HepG2 (cell line): ENCODE data around the gene CCDC102B. TPM values are rescaled to one million over a fixed set of nuclear protein-coding genes. Genes with fewer than 3 reads are reported as not detected.

Source experiments
- ATAC-seq: fragments of 200-7000 bp; cut with Tn5 transposase; 3 replicates; pipeline ENCODE4 v1.9.1; 2020; ENCODE audit warnings: mild to moderate bottlenecking, moderate library complexity
- BruUV-seq: library from RNA; stranded (reverse); fragments of 400-500 nt; replicated peaks from 2 replicates; lab custom pipeline; 2021; lab: Mats Ljungman, UMichigan
- CTCF ChIA-PET: fragments of 300-600 bp; formaldehyde crosslinking; extraction: SDS; loops from one replicate; lab custom pipeline; 2021; ENCODE audit warnings: low total read pairs, inconsistent platforms, low intra/inter-chr PET ratio; lab: Yijun Ruan, JAX
- POLR2A ChIA-PET: fragments of 350-600 bp; sonication (Branson Sonifier 250); formaldehyde crosslinking; loops from one replicate; lab custom pipeline; 2020; ENCODE audit warnings: antibody characterized with exemption, inconsistent platforms; lab: Yijun Ruan, JAX
- DNase-seq: peaks from one replicate; pipeline ENCODE4 v3.0.0-alpha.2; 2015; ENCODE audit warnings: low spot score
- FAIRE-seq: peaks from 3 replicates; lab custom pipeline; 2011; peaks lifted over from hg19 to GRCh38; lab: Jason Lieb, UNC
- H2AFZ ChIP-seq: one replicate; pipeline ENCODE4 v1.6.1; 2011; ENCODE audit warnings: low read length, inconsistent platforms
- H3K27ac ChIP-seq: fragments of 300-600 bp; 3 replicates; pipeline ENCODE4 v1.8.0; 2011; ENCODE audit warnings: mixed run types, mild to moderate bottlenecking, mixed read lengths, low read length, inconsistent platforms; ENCODE audit not compliant: insufficient read depth; ENCODE audit errors: extremely low read length
- H3K27me3 ChIP-seq, 2 experiments: fragments of 200-600 bp in 1 of 2; 2 replicates in 1 of 2; 3 replicates in 1 of 2; pipeline versions ENCODE4 v1.6.0 to v1.8.0; 2011; ENCODE audit warnings: low read length in 2 of 2, mild to moderate bottlenecking in 2 of 2, moderate library complexity in 2 of 2, inconsistent platforms in 1 of 2; ENCODE audit not compliant: insufficient read depth in 2 of 2, control insufficient read depth in 1 of 2
- H3K36me3 ChIP-seq, 2 experiments: fragments of 200-600 bp in 1 of 2; replicated peaks in 1 of 2; 2 replicates in 1 of 2; 3 replicates in 1 of 2; pipeline versions ENCODE4 v1.5.1 to v1.8.0; 2011; ENCODE audit warnings: low read length in 2 of 2, inconsistent platforms in 1 of 2; ENCODE audit not compliant: insufficient read depth in 2 of 2, control insufficient read depth in 1 of 2
- H3K4me1 ChIP-seq: 2 replicates; pipeline ENCODE4 v1.5.1; 2012; ENCODE audit warnings: low read length, inconsistent platforms; ENCODE audit not compliant: insufficient read depth
- H3K4me2 ChIP-seq: 2 replicates; pipeline ENCODE4 v1.6.0; 2011; ENCODE audit warnings: low read depth, low read length, inconsistent platforms
- H3K4me3 ChIP-seq, 3 experiments: fragments of 200-600 bp in 1 of 3; sonication (generic), shearing (Covaris generic) in 1 of 3; replicated peaks in 1 of 3; 2 replicates each; pipeline ENCODE4 v1.5.1; 2011 to 2016; ENCODE audit warnings: low read length in 3 of 3, inconsistent platforms in 2 of 3, low read depth in 2 of 3, mild to moderate bottlenecking in 2 of 3, control low read depth in 1 of 3, mixed read lengths in 1 of 3; ENCODE audit not compliant: insufficient read depth in 1 of 3
- H3K79me2 ChIP-seq: one replicate; pipeline ENCODE4 v1.6.1; 2011; ENCODE audit warnings: low read length, inconsistent platforms; ENCODE audit not compliant: insufficient read depth
- H3K9ac ChIP-seq: 2 replicates; pipeline ENCODE4 v1.6.0; 2011; ENCODE audit warnings: mild to moderate bottlenecking, low read depth, low read length, inconsistent platforms; ENCODE audit not compliant: insufficient read depth
- H3K9me3 ChIP-seq: 2 replicates; pipeline ENCODE4 v1.5.1; 2012; ENCODE audit warnings: mild to moderate bottlenecking, low read length
- H4K20me1 ChIP-seq: 2 replicates; pipeline ENCODE4 v1.6.0; 2011; ENCODE audit warnings: inconsistent platforms, mild to moderate bottlenecking, low read length, moderate library complexity; ENCODE audit not compliant: insufficient read depth
- MAZ ChIP-seq, 2 experiments: sonication (generic) in 1 of 2; formaldehyde crosslinking in 1 of 2; IDR thresholded peaks; 2 replicates each; pipeline versions ENCODE4 v1.5.0 to v1.6.1; 2012 to 2020; ENCODE audit warnings: low read depth in 2 of 2, mild to moderate bottlenecking in 2 of 2, borderline replicate concordance in 1 of 2, improper control_type of control experiment in 1 of 2, low read length in 1 of 2, missing genetic modification reagents in 1 of 2, moderate library complexity in 1 of 2
- TRIM24 ChIP-seq: sonication (generic); formaldehyde crosslinking; IDR thresholded peaks from 2 replicates; pipeline ENCODE4 v1.8.0; 2022; ENCODE audit warnings: mild to moderate bottlenecking, missing genetic modification reagents
- ZBTB40 ChIP-seq, 2 experiments: fragments of 450-650 bp in 1 of 2; sonication (generic) in 1 of 2; formaldehyde crosslinking in 1 of 2; IDR thresholded peaks; 2 replicates each; pipeline versions ENCODE4 v1.6.1 to v1.8.0; 2016 to 2022; ENCODE audit warnings: antibody characterized with exemption in 1 of 2, mild to moderate bottlenecking in 1 of 2, missing genetic modification reagents in 1 of 2
- ZNF10 ChIP-seq: sonication (generic); formaldehyde crosslinking; IDR thresholded peaks from 2 replicates; pipeline ENCODE4 v1.4.0; 2020; ENCODE audit warnings: mild to moderate bottlenecking, low read depth, missing genetic modification reagents, borderline replicate concordance
- ZNF670 ChIP-seq: sonication (generic); formaldehyde crosslinking; IDR thresholded peaks from 2 replicates; pipeline ENCODE4 v1.8.0; 2022; ENCODE audit warnings: mild to moderate bottlenecking, missing genetic modification reagents, borderline replicate concordance
- in situ Hi-C: cut with HindIII; loops from 2 replicates; pipeline ENCODE4 v1.10.0; 2017; ENCODE audit warnings: low pct_unique_long_range_greater_than_20kb; ENCODE audit not compliant: extremely low pct_ligation_motif_present
- intact Hi-C: fragments of 100-400 bp; cut with micrococcal nuclease; formaldehyde crosslinking; loops from one replicate; pipeline ENCODE4 v1.10.0; 2022; ENCODE audit not compliant: unreplicated experiment
- polyA plus RNA-seq, 8 experiments: library from polyadenylated mRNA; depleted of rRNA in 3 of 8; stranded (reverse) in 7 of 8; unstranded in 1 of 8; fragments of >200 nt; fragmentation: Illumina TruSeq in 4 of 8; extraction: Trizol in 4 of 8; gene quantifications; 2 replicates each; pipeline versions ENCODE4 v1.2.1 to v1.2.3, GENCODE V29; 2011 to 2016; ENCODE audit warnings: low read depth in 4 of 8, missing spikeins in 1 of 8, mixed read lengths in 1 of 8; ENCODE audit not compliant: insufficient read depth in 1 of 8
- total RNA-seq, 5 experiments: library from RNA; depleted of rRNA; stranded (reverse); fragments of >200 nt; fragmentation: Illumina TruSeq; extraction: Trizol; gene quantifications; 2 replicates each; pipeline ENCODE4 v1.2.3, GENCODE V29; 2016; ENCODE audit warnings: low read depth in 1 of 5
- TF ChIP-seq, protein P1 (sequence below): sonication (generic); formaldehyde crosslinking; IDR thresholded peaks from 2 replicates; pipeline ENCODE4; 2020; ENCODE audit warnings: missing genetic modification reagents, mild to moderate bottlenecking, borderline replicate concordance

Gene CCDC102B
- total and polyA plus RNA-seq, 2 of the 13 experiments (the other 11 are each of a cell fraction or from before 2014, with no cell fraction given): 2.3 to 3.7 TPM

DNA sequence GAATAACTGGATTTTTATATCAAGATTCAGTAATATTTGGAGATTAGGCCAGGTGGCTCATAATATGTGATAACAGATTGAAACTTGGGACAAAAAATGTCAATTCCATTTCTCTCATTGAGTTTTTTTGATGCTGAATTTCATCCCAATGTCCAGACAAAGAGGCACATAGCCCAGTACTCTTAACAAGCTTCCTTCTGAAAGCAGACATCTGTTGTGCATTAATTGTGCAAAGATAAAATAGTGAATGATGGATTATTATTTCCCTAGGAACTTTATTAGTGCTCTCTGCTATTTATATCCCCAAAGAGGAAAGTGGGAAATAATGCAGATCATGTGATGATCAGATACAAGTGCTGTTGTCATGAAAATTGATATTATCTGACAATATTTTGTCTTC is 234.1 kb downstream of the CCDC102B start:
- no peak overlapping the region for H3K4me3 ChIP-seq
- DNase-seq (no peak), FAIRE-seq (no peak), ATAC-seq (no peak)
- no peaks in the 10 kb centered on the region for H3K27me3 ChIP-seq
- H3K9me3 ChIP-seq: no peaks in the 10 kb centered on the region
- H3K36me3 ChIP-seq: no peaks in the 10 kb centered on the region
- H3K79me2 ChIP-seq: no peaks in the 10 kb centered on the region
- no peaks in the 10 kb centered on the region for H4K20me1 ChIP-seq
- H3K9ac ChIP-seq: no peak overlapping the region
- H2AFZ ChIP-seq: no peak overlapping the region
- BruUV-seq: no TSS peak
- no peak overlapping the region for H3K4me2 ChIP-seq
- POLR2A ChIA-PET: no interaction called here
- in situ Hi-C loops (no loop called here), intact Hi-C loops (no loop called here)
- no peaks in the 10 kb centered on the region for H3K4me1 ChIP-seq
- CTCF ChIA-PET: no interaction called here
- no peak overlapping the region for H3K27ac ChIP-seq
- TF ChIP-seq ZNF10 (CRISPR knock-in tag): no peak
- no peak for TF ChIP-seq MAZ (IDR thresholded peaks at IDR 0.05; ENCODE audit: borderline replicate concordance, low read depth, low read length)
- TF ChIP-seq MAZ (CRISPR knock-in tag; IDR thresholded peaks at IDR 0.05; ENCODE audit: low read depth): no peak
- TF ChIP-seq, protein P1, sequence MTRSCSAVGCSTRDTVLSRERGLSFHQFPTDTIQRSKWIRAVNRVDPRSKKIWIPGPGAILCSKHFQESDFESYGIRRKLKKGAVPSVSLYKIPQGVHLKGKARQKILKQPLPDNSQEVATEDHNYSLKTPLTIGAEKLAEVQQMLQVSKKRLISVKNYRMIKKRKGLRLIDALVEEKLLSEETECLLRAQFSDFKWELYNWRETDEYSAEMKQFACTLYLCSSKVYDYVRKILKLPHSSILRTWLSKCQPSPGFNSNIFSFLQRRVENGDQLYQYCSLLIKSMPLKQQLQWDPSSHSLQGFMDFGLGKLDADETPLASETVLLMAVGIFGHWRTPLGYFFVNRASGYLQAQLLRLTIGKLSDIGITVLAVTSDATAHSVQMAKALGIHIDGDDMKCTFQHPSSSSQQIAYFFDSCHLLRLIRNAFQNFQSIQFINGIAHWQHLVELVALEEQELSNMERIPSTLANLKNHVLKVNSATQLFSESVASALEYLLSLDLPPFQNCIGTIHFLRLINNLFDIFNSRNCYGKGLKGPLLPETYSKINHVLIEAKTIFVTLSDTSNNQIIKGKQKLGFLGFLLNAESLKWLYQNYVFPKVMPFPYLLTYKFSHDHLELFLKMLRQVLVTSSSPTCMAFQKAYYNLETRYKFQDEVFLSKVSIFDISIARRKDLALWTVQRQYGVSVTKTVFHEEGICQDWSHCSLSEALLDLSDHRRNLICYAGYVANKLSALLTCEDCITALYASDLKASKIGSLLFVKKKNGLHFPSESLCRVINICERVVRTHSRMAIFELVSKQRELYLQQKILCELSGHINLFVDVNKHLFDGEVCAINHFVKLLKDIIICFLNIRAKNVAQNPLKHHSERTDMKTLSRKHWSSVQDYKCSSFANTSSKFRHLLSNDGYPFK (CRISPR knock-in tag): no peak
- TF ChIP-seq ZBTB40 (IDR thresholded peaks at IDR 0.05): no peak
- no peak for TF ChIP-seq ZBTB40 (CRISPR knock-in tag; IDR thresholded peaks at IDR 0.05)
- TF ChIP-seq ZNF670: no peak
- TF ChIP-seq TRIM24 (CRISPR knock-in tag): no peak
